NOMO-1 treated with DMSO at 0.1 percent for 48 hours (cell line): ENCODE data around the gene WDR45.

Experiments
- DNase-seq: peaks from one replicate; lab custom pipeline; 2025; ENCODE audit not compliant: unreplicated experiment; lab: John Stamatoyannopoulos, UW

The WDR45 gene

DNA sequence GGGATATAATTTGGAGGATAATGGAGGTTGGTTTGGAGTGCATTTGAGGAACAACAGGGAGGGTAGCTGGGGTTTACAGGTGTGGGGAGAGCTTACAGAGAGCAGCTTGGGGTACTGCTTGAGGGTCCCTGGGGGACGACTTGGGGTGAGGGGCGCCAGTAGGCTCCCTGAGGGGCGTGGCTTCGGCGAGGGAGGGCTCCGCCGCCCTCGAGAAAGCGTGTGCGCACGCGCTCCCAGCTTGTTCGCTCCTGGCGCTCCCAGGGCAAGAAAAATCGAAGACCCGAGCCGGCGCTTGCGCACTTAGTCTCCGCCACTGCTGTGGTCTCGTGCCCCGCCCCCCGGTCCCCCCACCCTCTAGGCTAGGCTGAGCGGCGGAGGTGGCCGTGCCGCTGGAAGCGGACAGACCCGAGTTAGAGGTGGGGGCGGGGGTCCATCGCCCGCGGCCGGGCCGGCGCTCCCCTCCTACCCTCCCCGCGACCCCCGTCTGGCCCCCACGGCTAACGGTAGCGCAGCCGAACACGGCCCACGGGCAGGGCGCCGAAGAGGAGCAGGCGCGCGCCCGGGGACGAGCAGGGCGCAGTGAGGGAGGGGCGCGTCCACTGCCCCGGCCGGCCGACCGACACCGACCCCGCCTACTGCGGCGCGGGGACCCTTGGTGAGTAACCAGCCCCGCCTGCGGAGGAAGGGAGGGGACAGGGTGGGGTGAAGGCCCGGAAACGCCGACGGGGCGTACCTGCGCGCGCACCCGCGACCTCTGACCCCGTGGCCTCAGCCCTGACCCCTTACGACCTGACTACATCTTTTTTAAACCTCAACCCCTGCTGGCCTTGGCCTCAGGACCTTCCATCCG is 26.2 kb downstream of the WDR45 start:
- no peak for DNase-seq

DNA sequence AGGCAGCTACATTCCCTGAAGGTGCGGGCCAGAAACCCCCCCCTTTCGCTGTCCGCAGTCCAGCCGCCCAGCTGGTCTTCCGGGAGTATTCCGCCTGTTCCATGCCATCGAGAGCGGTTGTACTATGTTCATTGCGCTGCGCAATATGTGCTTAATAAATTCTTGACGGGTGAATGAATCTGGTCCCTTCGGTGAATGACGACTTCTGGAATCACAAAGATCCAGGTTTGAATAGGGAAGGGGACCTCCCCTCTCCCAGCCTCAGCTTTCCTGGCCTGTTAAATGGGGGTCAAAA is 35.8 kb downstream of the WDR45 start:
- no peak for DNase-seq

DNA sequence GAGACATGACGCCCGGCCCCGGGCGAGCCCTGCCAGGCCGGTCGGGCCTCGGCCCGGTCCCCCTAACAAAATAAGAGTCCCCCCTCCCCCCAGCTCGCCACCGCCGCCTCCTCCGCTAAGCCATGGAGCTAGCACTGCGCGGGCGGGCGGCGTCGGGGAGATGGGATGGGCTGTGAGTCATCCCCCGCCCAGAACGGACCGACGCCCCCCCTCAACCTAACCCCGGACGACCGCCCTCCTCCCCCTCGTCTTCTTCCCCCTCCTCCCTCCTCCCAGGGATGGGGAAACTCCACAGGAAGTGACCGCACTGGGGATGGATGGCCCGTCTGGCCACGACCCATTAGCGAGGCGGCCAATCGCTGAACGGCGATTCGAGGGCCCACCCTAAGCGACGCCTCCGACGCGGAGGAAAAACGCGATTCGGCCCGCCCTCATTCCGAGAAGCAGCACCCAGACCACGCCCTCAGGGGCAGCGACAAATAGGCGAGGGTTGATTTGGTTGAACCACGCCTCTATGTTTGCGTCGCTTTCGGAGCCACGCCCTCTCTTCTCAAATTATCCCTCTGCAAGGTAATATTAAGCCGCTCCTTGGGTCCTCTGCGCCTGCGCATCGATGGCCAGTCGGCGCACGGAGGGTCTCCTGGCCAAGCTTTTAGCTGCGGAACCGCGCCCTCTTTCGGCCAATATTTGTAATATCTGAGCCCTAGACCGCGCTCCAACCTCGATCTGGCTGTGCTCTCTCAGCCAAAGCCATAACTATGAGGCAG is 36.3 kb downstream of the WDR45 start, which contains the start of gene TFE3:
TSS of gene TFE3 (minus strand) at position 138 of the 767 bp plus-strand sequence. CDS start at position 7, 131 bp downstream.
- peak; percentile 96 for DNase-seq

DNA sequence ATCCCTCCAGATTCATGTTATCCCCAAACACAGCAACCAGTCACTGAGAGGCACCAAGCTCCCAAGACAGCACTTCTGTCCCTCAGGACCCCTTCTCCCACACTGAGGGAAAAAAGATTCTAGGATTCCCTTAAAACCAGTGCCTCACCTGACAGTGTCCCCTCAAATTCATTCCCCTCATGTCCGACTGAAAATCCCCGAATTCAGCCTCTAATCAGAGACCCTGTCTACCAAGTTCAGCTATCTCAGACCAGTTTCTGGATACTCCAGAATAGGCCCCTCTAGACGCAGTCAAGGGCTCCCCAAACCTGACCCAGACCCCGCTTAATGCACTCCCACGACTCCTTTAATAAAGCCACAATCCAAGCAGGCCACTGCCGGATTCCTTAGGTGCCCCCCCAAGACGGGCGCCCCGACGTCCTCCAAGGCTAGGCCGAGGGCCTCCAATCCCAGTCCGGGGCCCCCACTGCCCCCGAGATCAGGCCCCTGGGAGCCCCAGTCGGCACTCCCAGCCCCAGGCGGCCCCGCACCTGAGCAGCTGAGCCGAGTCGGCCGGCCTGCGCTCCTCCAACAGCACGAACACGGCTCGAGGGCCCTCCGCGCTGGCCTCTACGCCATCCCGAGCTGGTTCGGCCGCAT is 37.0 kb downstream of the WDR45 start:
- no peak for DNase-seq

DNA sequence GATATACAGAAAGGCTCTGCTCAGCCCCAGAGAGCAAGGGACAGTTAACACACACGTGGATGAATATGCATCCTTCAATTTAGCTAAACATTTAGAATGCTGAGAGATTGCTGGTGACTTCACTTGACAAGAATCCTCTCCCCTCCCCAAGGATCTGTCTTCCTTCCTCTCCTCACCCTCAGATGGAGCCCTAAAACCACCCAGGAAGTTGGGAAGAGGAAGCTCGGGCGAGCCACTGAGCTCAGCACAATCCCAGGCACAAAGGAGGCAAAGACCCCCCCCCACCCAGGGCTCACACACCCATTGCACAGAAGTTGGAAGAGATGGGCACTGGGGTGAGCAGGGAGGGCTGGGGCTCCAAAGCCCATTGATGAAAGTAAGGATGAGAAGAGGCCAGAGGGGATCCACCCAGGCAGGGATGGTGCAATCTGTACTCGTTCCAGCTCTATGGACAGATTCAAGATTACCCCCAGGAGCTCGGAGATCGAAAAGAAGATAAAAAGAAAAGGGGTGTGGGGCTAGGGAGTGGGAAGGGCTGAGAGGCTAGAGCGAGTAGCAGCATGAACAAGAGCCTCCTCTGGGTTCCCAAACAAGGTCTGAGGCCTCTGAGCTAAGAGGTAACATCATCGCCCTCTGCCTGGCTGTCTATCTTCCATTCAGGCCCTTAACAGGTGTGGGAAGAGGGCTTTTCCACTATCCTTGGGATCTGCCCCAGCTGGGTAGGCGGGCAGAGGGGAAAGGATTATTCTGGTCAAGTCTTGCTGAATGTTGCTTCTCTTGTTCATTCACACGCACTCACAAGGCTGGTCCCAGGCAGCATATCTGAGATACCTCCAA is 37.7 kb downstream of the WDR45 start:
- no peak for DNase-seq

DNA sequence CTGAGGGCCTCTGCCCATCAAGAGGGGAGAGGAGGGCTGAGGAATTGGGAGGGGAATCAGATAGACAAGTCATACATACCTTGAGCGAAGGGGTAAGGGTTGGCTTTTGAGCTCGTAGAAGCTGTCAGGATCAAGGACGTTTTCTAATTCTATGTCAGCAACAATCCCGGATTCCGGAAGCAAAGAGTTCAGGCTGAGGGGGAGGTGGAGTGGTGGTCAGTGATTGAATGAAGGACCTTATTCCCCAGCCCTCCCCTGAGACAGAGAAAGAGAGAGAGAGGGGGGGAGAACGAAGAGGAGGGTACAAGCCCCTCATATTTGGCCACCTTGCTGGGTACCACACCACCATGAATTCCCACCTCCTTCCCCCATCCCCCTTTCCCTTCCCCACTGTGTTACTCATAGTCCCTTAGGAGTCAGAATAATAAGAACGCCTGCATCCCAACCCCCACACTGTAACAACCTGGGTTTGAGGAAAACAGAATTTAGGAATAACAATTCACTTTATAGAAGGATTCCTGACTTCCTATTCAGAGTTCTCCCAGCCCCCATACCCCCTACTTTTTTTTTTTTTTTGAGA is 39.2 kb downstream of the WDR45 start:
- no peak for DNase-seq

DNA sequence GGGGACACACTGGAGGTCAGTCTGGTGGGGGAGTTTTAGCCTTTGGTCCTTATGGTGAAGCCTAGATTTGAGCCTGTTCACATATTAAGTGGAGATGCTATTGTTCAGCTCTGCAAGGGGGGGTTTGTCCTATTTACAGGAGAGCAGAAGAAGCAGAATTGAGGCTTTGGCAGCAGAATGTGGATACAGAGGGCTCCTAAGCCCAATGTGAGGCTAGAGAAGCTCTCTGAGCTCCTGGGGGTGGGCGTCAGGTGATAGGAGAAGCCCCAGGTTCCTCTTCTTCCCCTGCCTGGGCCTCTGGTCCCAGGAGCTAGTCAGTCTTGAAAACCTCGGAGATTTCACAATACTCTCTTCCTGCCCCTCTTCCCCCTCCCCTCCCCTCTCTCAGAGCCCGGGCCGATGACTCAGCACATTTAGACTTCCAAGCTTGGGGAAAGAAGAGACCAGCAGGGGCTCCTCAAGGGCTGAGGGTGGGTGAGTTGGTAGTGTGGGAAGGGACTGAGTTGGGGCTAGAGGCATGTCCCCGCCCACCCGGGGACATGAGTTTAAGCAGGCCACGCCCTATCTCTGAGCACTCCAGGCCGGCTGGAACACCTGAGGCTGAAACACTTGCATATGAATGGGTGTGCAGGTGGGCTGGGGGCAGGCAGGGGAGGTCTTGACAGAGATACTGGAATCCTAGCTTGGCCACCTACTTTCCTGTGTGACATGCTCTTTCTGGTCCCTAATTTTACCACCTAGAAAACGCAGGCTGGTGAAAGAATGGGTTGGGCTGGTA is 39.9 kb downstream of the WDR45 start:
- peak; percentile 93 for DNase-seq

DNA sequence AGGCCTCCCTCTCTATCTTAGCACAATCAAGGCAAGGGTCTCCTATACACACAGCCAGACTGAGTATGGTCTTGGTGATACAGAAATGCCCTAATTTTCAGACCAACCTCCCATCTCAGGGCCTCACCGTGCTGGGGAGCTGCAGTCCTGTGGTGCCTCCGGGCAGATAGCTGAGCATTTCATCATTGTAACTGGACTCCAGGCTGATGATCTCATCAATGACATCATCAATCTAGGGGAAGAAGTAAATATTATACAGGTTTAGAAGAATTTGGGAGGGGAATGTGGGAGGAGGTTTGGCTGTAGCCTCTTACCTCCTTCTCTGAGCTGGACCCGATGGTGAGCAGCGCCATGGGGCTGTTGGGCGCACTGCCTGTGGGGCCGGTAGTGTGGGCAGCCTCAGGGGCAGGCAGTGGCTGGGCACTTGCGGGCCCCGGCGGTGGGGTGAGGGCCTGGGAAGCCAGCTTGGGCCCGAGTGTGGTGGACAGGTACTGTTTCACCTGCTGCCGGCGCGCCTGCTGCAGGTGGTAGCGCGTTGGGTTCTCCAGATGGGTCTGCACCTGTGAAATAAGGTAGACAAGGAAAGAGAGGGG is 41.7 kb downstream of the WDR45 start:
- DNase-seq, result no peak

DNA sequence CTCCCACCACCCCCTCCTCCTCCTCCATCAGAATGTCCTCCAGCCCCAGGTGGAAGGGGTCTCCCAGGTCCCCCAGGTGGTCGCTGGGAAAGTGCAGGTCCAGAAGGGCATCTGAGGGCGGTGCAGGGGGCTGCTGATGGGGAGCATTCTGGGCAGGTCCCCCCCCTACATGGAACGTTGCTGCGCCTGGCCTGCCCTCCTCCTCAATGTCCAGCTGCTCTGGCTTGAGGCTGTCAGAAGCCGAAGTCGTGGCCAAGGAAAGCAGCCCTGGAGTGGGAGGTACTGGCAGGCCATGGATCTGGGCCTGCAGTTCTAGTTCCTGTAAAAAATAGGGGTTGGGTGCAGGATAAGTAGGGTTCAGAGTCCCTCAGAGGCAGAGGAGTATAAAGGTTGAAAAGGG is 49.4 kb downstream of the WDR45 start:
- no peak for DNase-seq

DNA sequence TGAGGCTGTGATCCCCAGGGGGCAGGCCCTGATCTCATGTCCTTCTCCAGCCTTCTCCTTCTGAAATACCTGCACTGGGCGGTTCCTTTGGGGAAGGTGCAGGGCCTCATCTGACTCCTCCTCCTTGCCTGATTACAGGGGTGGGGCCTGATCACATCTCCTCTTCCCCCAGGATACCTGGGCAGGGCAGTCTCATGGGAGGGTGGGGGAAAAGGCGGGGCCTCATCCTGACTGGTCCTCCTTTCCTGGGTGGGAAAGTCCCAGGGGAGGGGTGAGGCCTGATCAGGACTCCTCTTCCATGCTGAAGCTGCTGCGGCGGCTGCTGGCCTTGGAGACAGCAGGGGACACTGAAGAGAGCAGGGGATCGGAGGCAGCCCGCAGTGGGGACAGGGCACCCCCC is 49.8 kb downstream of the WDR45 start:
- DNase-seq, result no peak
